ENCODE measurements around the gene EHMT1. TPM values are rescaled to one million over a fixed set of nuclear protein-coding genes. Genes with fewer than 3 reads are reported as not detected.
"Not testable (repeated sequence)": the region's sequence is repeated elsewhere in the genome, so short reads cannot be mapped to it uniquely, and the experiment has no call there.

EHMT1 gene
- total RNA-seq, 1 donor from 2014 or later = 96.5 TPM

GRCh38 chr9:137705906-137706305 is 87.1 kb downstream of the EHMT1 start:
- intact Hi-C loops (cut with micrococcal nuclease) = no loop called here
- Mint-ChIP-seq H3K27me3 (ENCODE audit: low read depth) (no peaks in the 10 kb centered on the region), H3K9me3 (peaks cover 26% of the 10 kb centered on the region), H3K4me1 (ENCODE audit: low read depth) (peaks cover 29% of the 10 kb centered on the region), H3K4me3 (ENCODE audit: low read depth) (no peak overlapping the region), H3K27ac (peak overlapping the region; percentile 31), H3K36me3 (ENCODE audit: low read depth) (peaks cover 48% of the 10 kb centered on the region)
- DNase-seq (ENCODE audit: low spot score) = no peak

GRCh38 chr9:137707361-137707760 is 88.6 kb downstream of the EHMT1 start:
- H3K9me3 Mint-ChIP-seq = peaks cover 30% of the 10 kb centered on the region
- intact Hi-C loops (cut with micrococcal nuclease) = no loop called here
- H3K27ac Mint-ChIP-seq = no peak overlapping the region
- H3K36me3 Mint-ChIP-seq (ENCODE audit: low read depth) = peaks cover 54% of the 10 kb centered on the region
- DNase-seq (ENCODE audit: low spot score) = no peak
- peaks cover 32% of the 10 kb centered on the region for H3K4me1 Mint-ChIP-seq (ENCODE audit: low read depth)
- no peaks in the 10 kb centered on the region for H3K27me3 Mint-ChIP-seq (ENCODE audit: low read depth)
- H3K4me3 Mint-ChIP-seq (ENCODE audit: low read depth) = no peak overlapping the region

GRCh38 chr9:137708590-137709284 is 89.9 kb downstream of the EHMT1 start:
- H3K36me3 Mint-ChIP-seq (ENCODE audit: low read depth) = peaks cover 52% of the 10 kb centered on the region
- intact Hi-C loops (cut with micrococcal nuclease) = no loop called here
- H3K27ac Mint-ChIP-seq = no peak overlapping the region
- DNase-seq (ENCODE audit: low spot score) = no peak
- H3K9me3 Mint-ChIP-seq = peaks cover 25% of the 10 kb centered on the region
- H3K4me1 Mint-ChIP-seq (ENCODE audit: low read depth) = peaks cover 28% of the 10 kb centered on the region
- no peaks in the 10 kb centered on the region for H3K27me3 Mint-ChIP-seq (ENCODE audit: low read depth)
- H3K4me3 Mint-ChIP-seq (ENCODE audit: low read depth) = no peak overlapping the region

GRCh38 chr9:137709411-137710101 is 90.8 kb downstream of the EHMT1 start:
- no peak overlapping the region for H3K27ac Mint-ChIP-seq
- intact Hi-C loops (cut with micrococcal nuclease) = no loop called here
- H3K27me3 Mint-ChIP-seq (ENCODE audit: low read depth) = no peaks in the 10 kb centered on the region
- no peak for DNase-seq (ENCODE audit: low spot score)
- H3K9me3 Mint-ChIP-seq = peaks cover 25% of the 10 kb centered on the region
- H3K4me3 Mint-ChIP-seq (ENCODE audit: low read depth) = no peak overlapping the region
- peaks cover 52% of the 10 kb centered on the region for H3K36me3 Mint-ChIP-seq (ENCODE audit: low read depth)
- peaks cover 23% of the 10 kb centered on the region for H3K4me1 Mint-ChIP-seq (ENCODE audit: low read depth)

GRCh38 chr9:137710704-137711103 is 91.9 kb downstream of the EHMT1 start:
- intact Hi-C loops (cut with micrococcal nuclease) = no loop called here
- H3K9me3 Mint-ChIP-seq = peaks cover 31% of the 10 kb centered on the region
- peaks cover 15% of the 10 kb centered on the region for H3K4me1 Mint-ChIP-seq (ENCODE audit: low read depth)
- no peaks in the 10 kb centered on the region for H3K27me3 Mint-ChIP-seq (ENCODE audit: low read depth)
- no peak for DNase-seq (ENCODE audit: low spot score)
- H3K4me3 Mint-ChIP-seq (ENCODE audit: low read depth) = no peak overlapping the region
- peaks cover 54% of the 10 kb centered on the region for H3K36me3 Mint-ChIP-seq (ENCODE audit: low read depth)
- no peak overlapping the region for H3K27ac Mint-ChIP-seq

- Mint-ChIP-seq H3K36me3 (ENCODE audit: low read depth) (peaks cover 60% of the 10 kb centered on the region), H3K27ac (no peak overlapping the region), H3K9me3 (peaks cover 37% of the 10 kb centered on the region), H3K4me3 (ENCODE audit: low read depth) (no peak overlapping the region), H3K27me3 (ENCODE audit: low read depth) (no peaks in the 10 kb centered on the region), H3K4me1 (ENCODE audit: low read depth) (peaks cover 13% of the 10 kb centered on the region)
- DNase-seq (ENCODE audit: low spot score) = no peak
- intact Hi-C loops (cut with micrococcal nuclease) = no loop called here
These were observed 92.9 kb downstream of the EHMT1 start for GRCh38 chr9:137711678-137712105.

- H3K27me3 Mint-ChIP-seq (ENCODE audit: low read depth) = no peaks in the 10 kb centered on the region
- no peak overlapping the region for H3K4me3 Mint-ChIP-seq (ENCODE audit: low read depth)
- peaks cover 5% of the 10 kb centered on the region for H3K4me1 Mint-ChIP-seq (ENCODE audit: low read depth)
- peak overlapping the region; percentile 17 for H3K27ac Mint-ChIP-seq
- intact Hi-C loops (cut with micrococcal nuclease) = no loop called here
- H3K9me3 Mint-ChIP-seq = peaks cover 54% of the 10 kb centered on the region
- no peak for DNase-seq (ENCODE audit: low spot score)
- H3K36me3 Mint-ChIP-seq (ENCODE audit: low read depth) = peaks cover 84% of the 10 kb centered on the region
These were observed 96.5 kb downstream of the EHMT1 start for GRCh38 chr9:137715321-137715720.

- H3K4me1 Mint-ChIP-seq (ENCODE audit: low read depth); H3K27me3 Mint-ChIP-seq (ENCODE audit: low read depth); DNase-seq (ENCODE audit: low spot score); intact Hi-C loops (cut with micrococcal nuclease); H3K4me3 Mint-ChIP-seq (ENCODE audit: low read depth): not testable (repeated sequence)
- Mint-ChIP-seq H3K27ac (peak overlapping the region; percentile 39), H3K36me3 (ENCODE audit: low read depth) (peaks cover 88% of the 10 kb centered on the region), H3K9me3 (peaks cover 53% of the 10 kb centered on the region)
These were observed 97.3 kb downstream of the EHMT1 start for GRCh38 chr9:137715866-137716693.

- Mint-ChIP-seq H3K9me3 (peaks cover 55% of the 10 kb centered on the region), H3K4me1 (ENCODE audit: low read depth) (peaks cover 9% of the 10 kb centered on the region), H3K36me3 (ENCODE audit: low read depth) (peaks cover 88% of the 10 kb centered on the region), H3K4me3 (ENCODE audit: low read depth) (no peak overlapping the region), H3K27ac (peak overlapping the region; percentile 12), H3K27me3 (ENCODE audit: low read depth) (no peaks in the 10 kb centered on the region)
- DNase-seq (ENCODE audit: low spot score) = no peak
- intact Hi-C loops (cut with micrococcal nuclease) = no loop called here
These were observed 98.0 kb downstream of the EHMT1 start for GRCh38 chr9:137716694-137717287.

- peaks cover 13% of the 10 kb centered on the region for H3K4me1 Mint-ChIP-seq (ENCODE audit: low read depth)
- no peak for DNase-seq (ENCODE audit: low spot score)
- H3K27me3 Mint-ChIP-seq (ENCODE audit: low read depth) = no peaks in the 10 kb centered on the region
- H3K36me3 Mint-ChIP-seq (ENCODE audit: low read depth) = peaks cover 87% of the 10 kb centered on the region
- H3K9me3 Mint-ChIP-seq = peaks cover 48% of the 10 kb centered on the region
- H3K4me3 Mint-ChIP-seq (ENCODE audit: low read depth) = no peak overlapping the region
- intact Hi-C loops (cut with micrococcal nuclease) = no loop called here
- H3K27ac Mint-ChIP-seq = no peak overlapping the region
These were observed 99.0 kb downstream of the EHMT1 start for GRCh38 chr9:137717776-137718327.

- no peak for DNase-seq (ENCODE audit: low spot score)
- Mint-ChIP-seq H3K4me1 (ENCODE audit: low read depth) (peaks cover 14% of the 10 kb centered on the region), H3K27ac (no peak overlapping the region), H3K36me3 (ENCODE audit: low read depth) (peaks cover 86% of the 10 kb centered on the region), H3K9me3 (peaks cover 41% of the 10 kb centered on the region), H3K4me3 (ENCODE audit: low read depth) (no peak overlapping the region), H3K27me3 (ENCODE audit: low read depth) (no peaks in the 10 kb centered on the region)
- intact Hi-C loops (cut with micrococcal nuclease) = no loop called here
These were observed 100.4 kb downstream of the EHMT1 start for GRCh38 chr9:137719194-137719593.

- no peak for DNase-seq (ENCODE audit: low spot score)
- H3K4me1 Mint-ChIP-seq (ENCODE audit: low read depth) = peaks cover 14% of the 10 kb centered on the region
- intact Hi-C loops (cut with micrococcal nuclease) = no loop called here
- no peaks in the 10 kb centered on the region for H3K27me3 Mint-ChIP-seq (ENCODE audit: low read depth)
- no peak overlapping the region for H3K4me3 Mint-ChIP-seq (ENCODE audit: low read depth)
- H3K9me3 Mint-ChIP-seq = peaks cover 40% of the 10 kb centered on the region
- no peak overlapping the region for H3K27ac Mint-ChIP-seq
- H3K36me3 Mint-ChIP-seq (ENCODE audit: low read depth) = peaks cover 85% of the 10 kb centered on the region
These were observed 101.8 kb downstream of the EHMT1 start for GRCh38 chr9:137720571-137721110.

Measured in activated T-helper 2 cell treated with anti-CD3 and anti-CD28 coated beads, Interferon-gamma antibody, Interleukin-2, Interleukin-4, amounts not matched to agents 10 μg/mL and 5 μg/mL and 100 μg/mL, durations not matched to agents 14 hours and 24 hours and 36 hours (primary cell).